Stimulated activated CD8-positive, alpha-beta memory T cell treated with anti-CD3 and anti-CD28 coated beads, Interleukin-7, amount 100 ng/mL, for 1 hour (primary cell): Measurements from ENCODE around the gene ANKRD29.
"Not testable (repeated sequence)": the region's sequence is repeated elsewhere in the genome, so short reads cannot be mapped to it uniquely, and the experiment has no call there.

Experiments
- DNase-seq, 2 donors: peaks; one replicate each; pipeline ENCODE4 v3.0.0-alpha.2; 2020; ENCODE audit warnings: low read depth in 2 of 2

The ANKRD29 gene

GRCh38 chr18:23557511-23557910 lies 105.2 kb downstream of the ANKRD29 start:
- DNase-seq: not testable (repeated sequence)

- DNase-seq: no peak
Observed at GRCh38 chr18:23556145-23556780, 106.4 kb downstream of the ANKRD29 start.

- no peak for DNase-seq
Observed at GRCh38 chr18:23553887-23554286, 108.8 kb downstream of the ANKRD29 start.

GRCh38 chr18:23552505-23552904 lies 110.2 kb downstream of the ANKRD29 start:
- no peak for DNase-seq

DNA sequence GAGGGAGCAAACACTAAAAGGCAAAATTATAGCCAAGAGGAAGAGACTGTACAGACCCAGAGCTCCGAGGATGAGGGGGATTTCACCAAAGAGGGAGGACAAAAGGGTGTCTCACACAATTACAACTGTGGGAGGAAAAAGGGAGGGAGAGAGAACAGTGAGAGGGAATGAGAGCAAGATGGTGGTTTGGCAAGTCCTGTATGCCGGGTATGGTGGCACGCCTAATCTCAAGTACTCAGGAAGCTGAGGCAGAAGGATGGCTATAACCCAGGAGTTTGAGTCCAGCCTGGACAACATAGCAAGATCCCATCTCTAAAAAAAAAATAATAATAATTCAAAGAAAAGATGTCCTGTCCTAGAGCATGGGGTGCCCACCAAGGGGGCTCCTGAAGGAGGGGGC lies 110.7 kb downstream of the ANKRD29 start:
- no peak for DNase-seq

- no peak for DNase-seq
Observed at GRCh38 chr18:23550898-23551297, 111.8 kb downstream of the ANKRD29 start.
